ENCODE data around the gene PTPRZ1.

PTPRZ1 gene

DNA sequence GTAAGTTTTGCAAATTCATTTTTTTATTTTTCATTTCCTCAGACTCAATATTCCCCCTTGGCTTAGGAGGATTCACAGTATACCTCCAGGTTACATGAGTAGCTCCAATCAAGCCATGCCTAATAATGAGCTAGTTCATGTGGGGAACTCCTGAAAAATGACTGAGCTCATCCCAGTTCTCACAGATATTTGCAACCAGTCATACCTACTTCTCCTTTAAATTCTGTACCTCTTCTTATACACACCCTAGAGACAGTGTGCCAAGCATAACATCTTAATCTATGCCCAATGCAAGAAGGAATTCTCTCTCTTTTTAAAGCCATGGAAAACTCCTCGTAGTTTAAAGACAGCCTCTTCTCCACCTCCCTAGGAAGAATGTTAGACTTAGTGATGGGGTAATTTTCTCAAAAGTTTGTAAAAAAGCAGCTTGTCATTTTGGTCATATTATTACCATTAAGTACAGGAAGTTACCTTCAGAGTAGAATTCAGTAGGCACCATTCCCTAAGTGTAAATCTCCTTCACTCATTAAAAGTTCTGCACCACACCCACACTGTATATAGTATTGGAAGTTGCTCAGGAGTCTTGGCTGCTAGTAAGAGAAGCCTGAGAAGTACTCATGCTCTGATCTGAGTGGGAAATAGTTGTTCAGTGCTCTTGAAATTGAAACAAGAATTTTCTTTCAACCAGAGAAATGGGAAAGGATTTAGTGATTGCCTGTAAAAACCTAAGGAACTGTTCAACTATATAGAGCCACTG is 72.7 kb downstream of the PTPRZ1 start:
- H3K27me3 ChIP-seq (ENCODE audit: control insufficient read depth in 5 of 5, insufficient read depth in 4 of 5, low read length in 5 of 5) = no peaks in the 10 kb centered on the region
- no peak overlapping the region for H3K9ac ChIP-seq (ENCODE audit: low read length in 5 of 5)
- H3K4me1 ChIP-seq (ENCODE audit: control insufficient read depth in 5 of 5, insufficient read depth in 5 of 5, low read length in 5 of 5) = no peaks in the 10 kb centered on the region
- no peaks in the 10 kb centered on the region for H3K9me3 ChIP-seq (ENCODE audit: control insufficient read depth in 5 of 5, low read length in 5 of 5)
- H3K4me3 ChIP-seq (ENCODE audit: low read depth in 1 of 5, low read length in 5 of 5) = no peak overlapping the region
- H3K27ac ChIP-seq (ENCODE audit: low read depth, low read length) = no peak overlapping the region
- no peaks in the 10 kb centered on the region for H3K36me3 ChIP-seq (ENCODE audit: control insufficient read depth in 5 of 5, insufficient read depth in 5 of 5, low read length in 5 of 5)

DNA sequence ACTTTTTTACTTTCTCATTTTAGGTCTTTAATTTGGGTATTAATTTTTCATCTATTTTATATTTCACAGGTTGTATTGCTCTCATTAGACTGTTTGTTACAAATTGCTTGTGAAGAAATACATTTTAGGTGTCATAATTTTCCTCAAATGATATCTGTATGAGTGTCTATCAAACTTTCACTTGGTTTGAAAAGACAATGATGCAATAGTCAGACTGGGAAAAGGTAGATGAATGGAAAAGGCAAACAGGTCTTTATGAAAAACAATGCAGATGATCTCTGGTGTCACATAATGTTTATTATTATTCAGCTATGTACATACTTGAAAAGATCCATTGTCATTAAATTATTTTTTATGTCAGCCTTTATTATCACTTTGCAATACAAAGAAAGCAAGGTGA is 80.2 kb downstream of the PTPRZ1 start:
- no peak overlapping the region for H3K4me3 ChIP-seq (ENCODE audit: low read depth in 1 of 5, low read length in 5 of 5)
- H3K9me3 ChIP-seq (ENCODE audit: control insufficient read depth in 5 of 5, low read length in 5 of 5) = no peaks in the 10 kb centered on the region
- no peaks in the 10 kb centered on the region for H3K27me3 ChIP-seq (ENCODE audit: control insufficient read depth in 5 of 5, insufficient read depth in 4 of 5, low read length in 5 of 5)
- no peaks in the 10 kb centered on the region for H3K4me1 ChIP-seq (ENCODE audit: control insufficient read depth in 5 of 5, insufficient read depth in 5 of 5, low read length in 5 of 5)
- H3K27ac ChIP-seq (ENCODE audit: low read depth, low read length) = no peak overlapping the region
- H3K9ac ChIP-seq (ENCODE audit: low read length in 5 of 5) = no peak overlapping the region
- no peaks in the 10 kb centered on the region for H3K36me3 ChIP-seq (ENCODE audit: control insufficient read depth in 5 of 5, insufficient read depth in 5 of 5, low read length in 5 of 5)

DNA sequence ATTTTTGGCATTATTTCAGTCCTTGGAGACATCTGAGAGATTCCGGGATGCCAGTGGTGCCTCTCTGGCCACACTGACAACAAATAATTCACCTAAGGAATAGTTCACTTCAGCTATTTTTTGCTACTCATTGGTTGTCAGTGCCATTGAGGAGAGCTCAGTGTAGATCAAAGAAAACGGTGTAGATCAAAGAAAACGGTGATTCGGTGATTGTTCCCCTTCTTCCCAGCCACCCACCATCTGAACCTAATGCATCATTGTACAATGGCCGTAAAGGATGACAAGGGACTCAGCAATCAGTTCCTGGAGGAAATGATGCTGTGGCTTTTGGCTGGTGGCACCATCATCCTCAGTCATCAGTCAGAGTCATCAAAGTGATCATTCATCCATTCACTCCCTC is 80.6 kb downstream of the PTPRZ1 start:
- Histone ChIP-seq H3K9ac (ENCODE audit: low read length in 5 of 5) (no peak overlapping the region), H3K9me3 (ENCODE audit: control insufficient read depth in 5 of 5, low read length in 5 of 5) (no peaks in the 10 kb centered on the region), H3K4me1 (ENCODE audit: control insufficient read depth in 5 of 5, insufficient read depth in 5 of 5, low read length in 5 of 5) (no peaks in the 10 kb centered on the region), H3K36me3 (ENCODE audit: control insufficient read depth in 5 of 5, insufficient read depth in 5 of 5, low read length in 5 of 5) (no peaks in the 10 kb centered on the region), H3K27me3 (ENCODE audit: control insufficient read depth in 5 of 5, insufficient read depth in 4 of 5, low read length in 5 of 5) (no peaks in the 10 kb centered on the region), H3K4me3 (ENCODE audit: low read depth in 1 of 5, low read length in 5 of 5) (no peak overlapping the region), H3K27ac (ENCODE audit: low read depth, low read length) (no peak overlapping the region)

DNA sequence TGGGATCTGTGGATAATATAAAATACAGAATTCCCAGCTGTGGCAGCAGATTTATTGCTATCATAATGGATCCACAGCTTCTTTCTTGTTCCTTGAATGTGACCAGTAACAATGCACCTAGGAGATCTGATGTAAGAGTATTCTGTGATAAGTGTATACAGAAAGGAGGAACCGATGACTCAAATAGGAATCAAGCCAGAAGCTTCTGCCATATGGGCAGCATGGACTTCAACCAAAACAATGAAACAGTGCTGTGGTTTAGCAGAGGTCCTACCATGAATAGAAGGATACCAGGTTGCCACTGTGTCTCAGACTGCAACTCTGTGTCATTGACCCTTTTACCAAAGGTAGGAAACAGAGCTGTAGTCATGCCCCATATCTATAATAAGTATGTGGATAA is 81.8 kb downstream of the PTPRZ1 start:
- Histone ChIP-seq H3K4me1 (ENCODE audit: control insufficient read depth in 5 of 5, insufficient read depth in 5 of 5, low read length in 5 of 5) (no peaks in the 10 kb centered on the region), H3K36me3 (ENCODE audit: control insufficient read depth in 5 of 5, insufficient read depth in 5 of 5, low read length in 5 of 5) (no peaks in the 10 kb centered on the region), H3K9me3 (ENCODE audit: control insufficient read depth in 5 of 5, low read length in 5 of 5) (no peaks in the 10 kb centered on the region), H3K4me3 (ENCODE audit: low read depth in 1 of 5, low read length in 5 of 5) (no peak overlapping the region), H3K27ac (ENCODE audit: low read depth, low read length) (no peak overlapping the region), H3K27me3 (ENCODE audit: control insufficient read depth in 5 of 5, insufficient read depth in 4 of 5, low read length in 5 of 5) (no peaks in the 10 kb centered on the region), H3K9ac (ENCODE audit: low read length in 5 of 5) (no peak overlapping the region)

DNA sequence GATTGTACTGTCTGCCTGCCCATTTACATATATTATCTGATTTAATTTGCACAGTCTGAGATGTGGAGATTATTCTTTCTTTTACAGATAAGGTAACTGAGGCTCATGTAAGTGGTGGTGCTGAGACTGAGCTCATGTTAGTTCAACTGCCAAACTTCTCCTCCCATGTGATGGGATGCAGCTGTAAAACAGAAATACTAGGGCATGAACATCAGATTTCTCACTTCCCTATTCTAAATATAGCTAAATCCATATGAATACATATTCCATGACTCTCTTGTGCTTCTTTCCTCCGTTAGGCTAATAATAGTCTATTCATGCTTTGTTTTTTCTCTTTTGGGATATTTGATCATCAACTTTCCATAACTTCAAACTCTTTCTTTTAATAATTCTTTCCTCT is 84.7 kb downstream of the PTPRZ1 start:
- no peaks in the 10 kb centered on the region for H3K27me3 ChIP-seq (ENCODE audit: control insufficient read depth in 5 of 5, insufficient read depth in 4 of 5, low read length in 5 of 5)
- no peaks in the 10 kb centered on the region for H3K36me3 ChIP-seq (ENCODE audit: control insufficient read depth in 5 of 5, insufficient read depth in 5 of 5, low read length in 5 of 5)
- H3K27ac ChIP-seq (ENCODE audit: low read depth, low read length) = no peak overlapping the region
- no peak overlapping the region for H3K4me3 ChIP-seq (ENCODE audit: low read depth in 1 of 5, low read length in 5 of 5)
- no peaks in the 10 kb centered on the region for H3K9me3 ChIP-seq (ENCODE audit: control insufficient read depth in 5 of 5, low read length in 5 of 5)
- H3K4me1 ChIP-seq (ENCODE audit: control insufficient read depth in 5 of 5, insufficient read depth in 5 of 5, low read length in 5 of 5) = no peaks in the 10 kb centered on the region
- H3K9ac ChIP-seq (ENCODE audit: low read length in 5 of 5) = no peak overlapping the region

DNA sequence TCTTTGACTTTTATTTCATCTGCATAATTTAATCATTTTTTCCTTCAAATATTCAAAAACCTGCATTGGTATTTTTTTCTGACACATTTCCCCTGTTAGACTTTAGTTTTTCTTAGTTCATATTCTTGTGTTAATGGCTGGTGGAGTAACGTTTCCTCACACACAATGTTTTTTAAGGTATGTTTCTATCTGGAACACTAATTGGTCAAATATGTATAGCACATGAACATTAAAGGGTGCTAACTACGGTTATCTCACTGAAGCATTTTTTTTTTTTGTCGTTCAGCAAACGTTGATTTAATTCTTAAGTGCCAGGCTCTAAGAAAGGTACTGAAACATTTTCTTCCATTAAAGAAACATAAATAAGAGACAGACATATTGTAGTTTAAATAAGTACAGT is 87.7 kb downstream of the PTPRZ1 start:
- H3K4me3 ChIP-seq (ENCODE audit: low read depth in 1 of 5, low read length in 5 of 5) = no peak overlapping the region
- H3K27me3 ChIP-seq (ENCODE audit: control insufficient read depth in 5 of 5, insufficient read depth in 4 of 5, low read length in 5 of 5) = no peaks in the 10 kb centered on the region
- H3K4me1 ChIP-seq (ENCODE audit: control insufficient read depth in 5 of 5, insufficient read depth in 5 of 5, low read length in 5 of 5) = no peaks in the 10 kb centered on the region
- no peaks in the 10 kb centered on the region for H3K9me3 ChIP-seq (ENCODE audit: control insufficient read depth in 5 of 5, low read length in 5 of 5)
- no peak overlapping the region for H3K27ac ChIP-seq (ENCODE audit: low read depth, low read length)
- H3K36me3 ChIP-seq (ENCODE audit: control insufficient read depth in 5 of 5, insufficient read depth in 5 of 5, low read length in 5 of 5) = no peaks in the 10 kb centered on the region
- no peak overlapping the region for H3K9ac ChIP-seq (ENCODE audit: low read length in 5 of 5)

DNA sequence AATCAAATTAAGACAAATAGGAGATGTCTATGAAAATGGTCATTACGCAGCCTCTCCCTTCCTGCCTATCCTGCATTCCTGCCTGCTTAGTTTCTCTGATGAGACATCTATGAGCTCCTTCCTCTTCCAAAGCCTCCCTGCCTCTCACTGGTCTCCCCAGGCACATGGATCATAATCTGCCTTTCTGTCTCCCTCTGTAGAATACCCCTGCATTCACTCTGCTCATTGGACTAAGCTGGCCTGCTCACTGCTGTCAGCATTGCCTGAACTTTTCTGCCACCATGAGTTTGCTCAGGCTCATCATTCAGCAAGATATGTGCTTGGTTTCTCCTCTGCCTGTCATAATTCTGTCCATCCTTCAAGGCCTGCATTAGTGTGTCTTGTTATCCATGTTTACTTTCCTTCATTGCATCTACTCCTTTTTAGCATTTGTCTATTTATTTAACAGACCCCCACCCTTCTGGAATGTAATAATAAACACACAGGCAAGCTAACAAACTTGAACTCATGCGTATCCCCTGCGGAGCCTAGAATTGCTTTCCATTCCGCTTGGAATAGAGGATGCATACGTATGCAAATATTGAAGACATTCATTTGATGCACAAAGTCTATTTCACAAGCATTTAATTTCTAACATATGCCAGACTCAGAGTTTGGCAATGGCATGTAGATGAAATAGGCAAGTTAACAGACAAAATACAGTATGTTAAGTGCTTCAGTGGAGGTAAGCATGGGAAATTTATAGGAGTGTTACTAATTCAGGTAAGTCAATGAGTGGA is 88.3 kb downstream of the PTPRZ1 start:
- no peaks in the 10 kb centered on the region for H3K9me3 ChIP-seq (ENCODE audit: control insufficient read depth in 5 of 5, low read length in 5 of 5)
- no peaks in the 10 kb centered on the region for H3K27me3 ChIP-seq (ENCODE audit: control insufficient read depth in 5 of 5, insufficient read depth in 4 of 5, low read length in 5 of 5)
- H3K4me3 ChIP-seq (ENCODE audit: low read depth in 1 of 5, low read length in 5 of 5) = no peak overlapping the region
- H3K9ac ChIP-seq (ENCODE audit: low read length in 5 of 5) = no peak overlapping the region
- no peak overlapping the region for H3K27ac ChIP-seq (ENCODE audit: low read depth, low read length)
- no peaks in the 10 kb centered on the region for H3K36me3 ChIP-seq (ENCODE audit: control insufficient read depth in 5 of 5, insufficient read depth in 5 of 5, low read length in 5 of 5)
- no peaks in the 10 kb centered on the region for H3K4me1 ChIP-seq (ENCODE audit: control insufficient read depth in 5 of 5, insufficient read depth in 5 of 5, low read length in 5 of 5)

DNA sequence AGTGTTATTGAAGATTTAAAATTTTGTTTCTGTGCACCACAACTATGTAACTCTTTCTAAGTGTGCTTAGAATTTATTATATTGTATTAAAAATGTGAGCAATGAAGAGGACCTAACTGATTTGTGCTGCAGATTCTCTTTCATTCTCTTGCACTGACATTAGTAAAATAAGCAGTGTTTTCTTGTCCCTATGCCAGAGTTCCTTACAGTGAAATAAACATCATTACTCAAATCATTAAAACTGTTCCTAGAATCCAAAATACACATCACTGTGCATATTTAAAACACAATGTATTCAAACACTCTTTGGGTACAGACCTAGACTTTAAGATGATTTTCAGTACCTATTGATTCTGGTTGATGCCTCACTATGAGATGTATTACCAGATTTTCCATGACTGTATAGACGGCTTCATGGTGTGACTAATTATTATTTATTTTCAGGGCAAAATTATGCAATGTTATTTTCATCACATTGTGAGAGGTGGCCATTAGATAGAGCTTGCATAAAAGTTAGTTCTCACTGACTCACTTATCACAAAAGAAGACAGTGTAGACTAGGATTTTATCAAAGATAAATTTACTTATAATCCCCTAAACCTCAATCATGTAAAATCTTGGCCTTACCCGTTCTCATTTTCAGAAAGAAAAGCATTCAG is 93.4 kb downstream of the PTPRZ1 start:
- Histone ChIP-seq H3K36me3 (ENCODE audit: control insufficient read depth in 5 of 5, insufficient read depth in 5 of 5, low read length in 5 of 5) (no peaks in the 10 kb centered on the region), H3K4me3 (ENCODE audit: low read depth in 1 of 5, low read length in 5 of 5) (no peak overlapping the region), H3K27me3 (ENCODE audit: control insufficient read depth in 5 of 5, insufficient read depth in 4 of 5, low read length in 5 of 5) (no peaks in the 10 kb centered on the region), H3K9ac (ENCODE audit: low read length in 5 of 5) (no peak overlapping the region), H3K27ac (ENCODE audit: low read depth, low read length) (no peak overlapping the region), H3K9me3 (ENCODE audit: control insufficient read depth in 5 of 5, low read length in 5 of 5) (no peaks in the 10 kb centered on the region), H3K4me1 (ENCODE audit: control insufficient read depth in 5 of 5, insufficient read depth in 5 of 5, low read length in 5 of 5) (no peaks in the 10 kb centered on the region)

DNA sequence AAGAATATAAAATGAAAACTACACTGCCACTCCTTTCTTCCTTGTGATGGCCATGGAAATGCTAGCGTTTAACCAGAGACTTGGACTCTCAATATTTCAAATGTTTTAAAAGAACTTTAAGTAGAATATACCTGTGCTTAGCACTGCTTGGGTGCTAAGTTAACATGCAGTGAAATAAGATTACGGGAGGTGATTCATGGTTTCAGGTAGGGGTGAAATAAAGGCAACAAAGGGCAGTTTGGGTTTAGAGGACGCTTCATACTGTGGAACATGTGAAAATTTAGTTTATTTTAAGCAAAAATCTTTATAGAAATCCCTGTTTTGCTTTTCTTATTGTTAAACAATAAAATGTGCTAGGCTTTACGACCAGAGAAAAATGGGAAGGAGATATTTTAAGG is 94.0 kb downstream of the PTPRZ1 start:
- Histone ChIP-seq H3K4me1 (ENCODE audit: control insufficient read depth in 5 of 5, insufficient read depth in 5 of 5, low read length in 5 of 5) (no peaks in the 10 kb centered on the region), H3K36me3 (ENCODE audit: control insufficient read depth in 5 of 5, insufficient read depth in 5 of 5, low read length in 5 of 5) (no peaks in the 10 kb centered on the region), H3K9ac (ENCODE audit: low read length in 5 of 5) (no peak overlapping the region), H3K9me3 (ENCODE audit: control insufficient read depth in 5 of 5, low read length in 5 of 5) (no peaks in the 10 kb centered on the region), H3K27ac (ENCODE audit: low read depth, low read length) (no peak overlapping the region), H3K4me3 (ENCODE audit: low read depth in 1 of 5, low read length in 5 of 5) (no peak overlapping the region), H3K27me3 (ENCODE audit: control insufficient read depth in 5 of 5, insufficient read depth in 4 of 5, low read length in 5 of 5) (no peaks in the 10 kb centered on the region)

DNA sequence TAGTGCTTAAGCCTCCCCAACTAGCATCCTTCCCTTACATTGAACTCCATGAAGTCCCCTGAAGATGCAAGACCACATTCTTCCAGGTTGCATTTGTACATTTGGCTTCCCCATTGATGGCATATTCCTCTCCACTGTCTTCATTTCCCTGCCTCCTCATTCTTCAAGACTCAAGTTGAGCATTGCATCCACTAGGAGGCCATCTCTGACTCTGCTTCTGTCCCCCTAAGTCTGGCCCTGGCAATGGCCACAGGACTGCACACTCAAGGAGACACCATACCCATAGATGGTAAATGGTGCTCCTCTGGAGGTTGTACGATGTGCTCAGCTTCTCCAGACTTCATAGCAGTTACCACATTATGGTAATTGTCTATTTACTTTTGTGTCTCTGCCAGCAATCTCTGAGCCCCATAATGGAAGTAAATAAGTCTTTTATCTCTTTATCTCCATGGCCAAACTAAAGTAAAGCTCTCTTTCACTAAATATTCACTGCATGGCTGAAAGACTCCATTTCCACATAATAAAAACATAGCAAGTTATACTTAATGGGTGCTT is 112.6 kb downstream of the PTPRZ1 start:
- Histone ChIP-seq H3K27me3 (ENCODE audit: control insufficient read depth in 5 of 5, insufficient read depth in 4 of 5, low read length in 5 of 5) (no peaks in the 10 kb centered on the region), H3K9me3 (ENCODE audit: control insufficient read depth in 5 of 5, low read length in 5 of 5) (no peaks in the 10 kb centered on the region), H3K9ac (ENCODE audit: low read length in 5 of 5) (no peak overlapping the region)

More for the DNA sequence above, 112.6 kb downstream of the PTPRZ1 start:
- Histone ChIP-seq H3K4me1 (ENCODE audit: control insufficient read depth in 5 of 5, insufficient read depth in 5 of 5, low read length in 5 of 5) (no peaks in the 10 kb centered on the region), H3K36me3 (ENCODE audit: control insufficient read depth in 5 of 5, insufficient read depth in 5 of 5, low read length in 5 of 5) (no peaks in the 10 kb centered on the region), H3K27ac (ENCODE audit: low read depth, low read length) (no peak overlapping the region), H3K4me3 (ENCODE audit: low read depth in 1 of 5, low read length in 5 of 5) (no peak overlapping the region)
